GM23248 (cell line): ENCODE data around the gene AQP7. TPM values are rescaled to one million over a fixed set of nuclear protein-coding genes. Genes with fewer than 3 reads are reported as not detected.
"Not testable (repeated sequence)": the region's sequence is repeated elsewhere in the genome, so short reads cannot be mapped to it uniquely, and the experiment has no call there.

Experiments used
- DNase-seq: peaks from one replicate; pipeline ENCODE4 v3.0.0-alpha.2; 2015
- H2AFZ ChIP-seq: fragments of 200-600 bp; sonication (generic); 2 replicates; pipeline ENCODE4 v1.6.1; 2016; ENCODE audit warnings: antibody characterized with exemption
- H3F3A ChIP-seq: fragments of 200-600 bp; sonication (generic); 2 replicates; pipeline ENCODE4 v1.6.1; 2016; ENCODE audit warnings: mild to moderate bottlenecking, antibody characterized with exemption, mixed run types; ENCODE audit not compliant: insufficient read depth
- H3K27ac ChIP-seq: fragments of 200-600 bp; sonication (generic); 2 replicates; pipeline ENCODE4 v1.5.1; 2016; ENCODE audit warnings: mild to moderate bottlenecking
- H3K27me3 ChIP-seq: fragments of 200-600 bp; sonication (generic); replicated peaks from 2 replicates; pipeline ENCODE4 v1.6.1; 2016; ENCODE audit warnings: mild to moderate bottlenecking; ENCODE audit not compliant: insufficient read depth
- H3K36me3 ChIP-seq: fragments of 200-600 bp; sonication (generic); 2 replicates; pipeline ENCODE4 v1.6.1; 2016; ENCODE audit warnings: low read depth, mild to moderate bottlenecking
- H3K4me1 ChIP-seq: fragments of 200-600 bp; sonication (generic); 2 replicates; pipeline ENCODE4 v1.6.1; 2016; ENCODE audit warnings: mild to moderate bottlenecking; ENCODE audit not compliant: insufficient read depth
- H3K4me2 ChIP-seq: fragments of 200-600 bp; sonication (generic); one replicate; pipeline ENCODE4 v1.6.1; 2016; ENCODE audit warnings: mild to moderate bottlenecking; ENCODE audit not compliant: unreplicated experiment
- H3K4me3 ChIP-seq: fragments of 200-600 bp; sonication (generic); 2 replicates; pipeline ENCODE4 v1.5.1; 2016; ENCODE audit warnings: mild to moderate bottlenecking
- H3K79me2 ChIP-seq: fragments of 200-600 bp; sonication (generic); 2 replicates; pipeline ENCODE4 v1.6.1; 2016; ENCODE audit warnings: mild to moderate bottlenecking; ENCODE audit not compliant: insufficient read depth
- H3K9ac ChIP-seq: fragments of 200-600 bp; sonication (generic); 2 replicates; pipeline ENCODE4 v1.6.1; 2016; ENCODE audit warnings: mild to moderate bottlenecking
- H3K9me2 ChIP-seq: fragments of 200-600 bp; sonication (generic); 2 replicates; pipeline ENCODE4 v1.6.1; 2016; ENCODE audit warnings: mixed run types, mild to moderate bottlenecking, moderate library complexity; ENCODE audit not compliant: insufficient read depth
- H3K9me3 ChIP-seq: fragments of 200-600 bp; sonication (generic); one replicate; pipeline ENCODE4 v1.6.1; 2017; ENCODE audit warnings: low read depth
- H4K20me1 ChIP-seq: fragments of 200-600 bp; sonication (generic); 2 replicates; pipeline ENCODE4 v1.6.0; 2016; ENCODE audit not compliant: insufficient read depth
- EZH2 ChIP-seq: fragments of 200-600 bp; sonication (generic); IDR thresholded peaks from 2 replicates; pipeline ENCODE4 v1.6.1; 2018; ENCODE audit warnings: antibody characterized with exemption, mild to moderate bottlenecking; ENCODE audit not compliant: insufficient read depth, poor library complexity, severe bottlenecking
- EZH2phosphoT487 ChIP-seq: fragments of 200-600 bp; sonication (generic); IDR thresholded peaks from 2 replicates; pipeline ENCODE4 v1.6.1; 2018; ENCODE audit warnings: antibody characterized with exemption, moderate library complexity, mild to moderate bottlenecking, low read depth; ENCODE audit not compliant: insufficient read depth
- WGBS, 2 experiments: methylation state at CpG; one replicate each; pipeline ENCODE4 v1.1.6; 2015 to 2017; ENCODE audit warnings: low lambda C conversion rate in 2 of 2, low coverage in 1 of 2; ENCODE audit errors: missing lambda C conversion rate in 2 of 2; 5-methylcytosine and 5-hydroxymethylcytosine counted together
- in situ Hi-C: fragments of 300-500 bp; cut with MboI; formaldehyde crosslinking; loops from 2 replicates; pipeline ENCODE4 v1.15.0; 2020
- polyA plus RNA-seq: library from polyadenylated mRNA; unstranded; fragments of >200 nt; fragmentation: Nextera tagmentation; extraction: Ambion mirVana; gene quantifications from 2 replicates; pipeline ENCODE4 v1.2.1, GENCODE V29; 2016
- total RNA-seq: library from RNA; depleted of rRNA; stranded (reverse); fragments of >200 nt; shearing (Covaris generic); gene quantifications from 2 replicates; pipeline ENCODE4 v1.2.3, GENCODE V29; 2014

The AQP7 gene
- total and polyA plus RNA-seq, 2 experiments from 2014 or later: not detected

GRCh38 chr9:33372900-33373299 lies 29.5 kb downstream of the AQP7 start:
- Histone ChIP-seq H3K27ac (no peak overlapping the region), H3K27me3 (no peaks in the 10 kb centered on the region), H3K4me2 (no peak overlapping the region), H3K36me3 (peaks cover 22% of the 10 kb centered on the region), H3K79me2 (no peaks in the 10 kb centered on the region), H3K4me1 (0 out of 2 replicates have a peak, but pooled peaks cover 3% of the 10 kb centered on the region), H2AFZ (no peak overlapping the region), H3K9me2 (no peaks in the 10 kb centered on the region), H3K9me3 (no peaks in the 10 kb centered on the region), H3K9ac (no peak overlapping the region), H4K20me1 (no peaks in the 10 kb centered on the region), H3F3A (no peaks in the 10 kb centered on the region), H3K4me3 (no peak overlapping the region)
- TF ChIP-seq EZH2 (no peak), EZH2phosphoT487 (no peak)
- in situ Hi-C loops: no loop called here
- DNase-seq: no peak
- WGBS, 2 experiments: 73 to 77% methylated on average over 4 of the region's 4 CpGs

- DNase-seq: no peak
- TF ChIP-seq EZH2phosphoT487: no peak
- no peak for TF ChIP-seq EZH2
- 74 to 81% methylated on average over 2 of the region's 2 CpGs for WGBS, 2 experiments
- no peaks in the 10 kb centered on the region for H3K27me3 ChIP-seq
- H3K9me3 ChIP-seq: no peaks in the 10 kb centered on the region
- no peak overlapping the region for H3K27ac ChIP-seq
- H3K4me3 ChIP-seq: no peak overlapping the region
- H4K20me1 ChIP-seq: no peaks in the 10 kb centered on the region
- in situ Hi-C loops: no loop called here
- peaks cover 54% of the 10 kb centered on the region for H3K36me3 ChIP-seq
- no peaks in the 10 kb centered on the region for H3K79me2 ChIP-seq
- no peak overlapping the region for H3K4me2 ChIP-seq
- H3F3A ChIP-seq: no peaks in the 10 kb centered on the region
- no peak overlapping the region for H3K9ac ChIP-seq
- no peak overlapping the region for H2AFZ ChIP-seq
- no peaks in the 10 kb centered on the region for H3K4me1 ChIP-seq
- H3K9me2 ChIP-seq: no peaks in the 10 kb centered on the region
These were observed 35.3 kb downstream of the AQP7 start for GRCh38 chr9:33366979-33367480.

- H3K9me2 ChIP-seq, H3K4me2 ChIP-seq, H3K27ac ChIP-seq, H3K9ac ChIP-seq, H3F3A ChIP-seq, in situ Hi-C loops, H3K79me2 ChIP-seq, H3K4me3 ChIP-seq, H3K9me3 ChIP-seq, H3K27me3 ChIP-seq, DNase-seq, H3K4me1 ChIP-seq, H4K20me1 ChIP-seq, H2AFZ ChIP-seq: not testable (repeated sequence)
- WGBS, 2 experiments: 95 to 97% methylated on average over 4 of the region's 4 CpGs
- H3K36me3 ChIP-seq: peaks cover 45% of the 10 kb centered on the region
These were observed 37.6 kb downstream of the AQP7 start for GRCh38 chr9:33364814-33365213.

- Histone ChIP-seq H3K9ac (no peak overlapping the region), H3F3A (no peaks in the 10 kb centered on the region), H3K79me2 (no peaks in the 10 kb centered on the region), H3K27ac (no peak overlapping the region), H2AFZ (no peak overlapping the region), H3K4me1 (no peaks in the 10 kb centered on the region), H4K20me1 (no peaks in the 10 kb centered on the region), H3K4me3 (no peak overlapping the region), H3K9me3 (no peaks in the 10 kb centered on the region), H3K36me3 (peaks cover 40% of the 10 kb centered on the region; the same call in 1 of the 2 replicates), H3K4me2 (no peak overlapping the region), H3K27me3 (no peaks in the 10 kb centered on the region), H3K9me2 (no peaks in the 10 kb centered on the region)
- DNase-seq: no peak
- TF ChIP-seq EZH2phosphoT487: no peak
- no peak for TF ChIP-seq EZH2
- WGBS, 2 experiments: 100% methylated on average over 2 of the region's 2 CpGs
- in situ Hi-C loops: no loop called here
These were observed 38.2 kb downstream of the AQP7 start for GRCh38 chr9:33364127-33364526.

- H4K20me1 ChIP-seq, H3K9me3 ChIP-seq, H2AFZ ChIP-seq, in situ Hi-C loops, H3K27ac ChIP-seq, H3K9me2 ChIP-seq, H3K4me3 ChIP-seq, H3K79me2 ChIP-seq, H3K27me3 ChIP-seq, DNase-seq, H3K4me2 ChIP-seq, H3K4me1 ChIP-seq, H3F3A ChIP-seq, H3K9ac ChIP-seq: not testable (repeated sequence)
- H3K36me3 ChIP-seq: peaks cover 22% of the 10 kb centered on the region; the same call in 1 of the 2 replicates
- WGBS, 2 experiments: 96 to 97% methylated on average over 3 of the region's 3 CpGs
These were observed 43.7 kb downstream of the AQP7 start for GRCh38 chr9:33358641-33359040.
